ENCODE measurements around the gene GRAP.

GRAP gene

DNA sequence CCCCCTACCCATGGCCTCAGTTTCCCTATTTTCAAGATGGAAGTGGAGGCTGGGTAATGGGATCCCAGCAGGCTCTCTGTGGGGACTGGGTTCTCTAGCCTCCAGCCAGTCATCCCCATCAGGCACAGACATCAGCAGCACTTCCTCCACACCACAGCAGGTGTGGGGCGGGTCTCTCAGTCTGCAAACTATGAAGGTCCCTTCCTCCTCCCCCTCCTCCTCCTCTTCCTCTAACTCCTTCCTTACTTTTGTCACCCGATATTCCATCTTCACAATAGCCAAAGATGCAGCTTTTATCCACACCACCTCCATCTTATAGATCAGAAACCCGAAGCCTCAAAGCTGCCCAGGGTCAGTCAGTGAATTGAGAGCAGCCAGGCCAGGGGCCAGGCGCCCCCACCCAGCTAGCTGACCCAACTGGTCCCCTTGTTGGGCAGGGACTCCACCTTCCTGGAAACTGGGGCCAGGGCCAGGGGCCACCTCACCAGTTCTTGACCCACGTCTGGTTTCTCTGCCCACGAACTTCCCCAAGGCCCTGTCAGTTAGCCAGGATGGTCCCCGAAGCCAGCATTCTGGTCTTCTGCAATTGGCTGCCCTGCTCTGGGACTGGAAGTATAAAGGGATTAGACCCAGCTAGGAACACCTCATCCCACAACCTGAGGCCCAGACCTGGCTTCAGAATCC, 44.7 kb downstream of the GRAP start:
- DNase-seq = no peak

DNA sequence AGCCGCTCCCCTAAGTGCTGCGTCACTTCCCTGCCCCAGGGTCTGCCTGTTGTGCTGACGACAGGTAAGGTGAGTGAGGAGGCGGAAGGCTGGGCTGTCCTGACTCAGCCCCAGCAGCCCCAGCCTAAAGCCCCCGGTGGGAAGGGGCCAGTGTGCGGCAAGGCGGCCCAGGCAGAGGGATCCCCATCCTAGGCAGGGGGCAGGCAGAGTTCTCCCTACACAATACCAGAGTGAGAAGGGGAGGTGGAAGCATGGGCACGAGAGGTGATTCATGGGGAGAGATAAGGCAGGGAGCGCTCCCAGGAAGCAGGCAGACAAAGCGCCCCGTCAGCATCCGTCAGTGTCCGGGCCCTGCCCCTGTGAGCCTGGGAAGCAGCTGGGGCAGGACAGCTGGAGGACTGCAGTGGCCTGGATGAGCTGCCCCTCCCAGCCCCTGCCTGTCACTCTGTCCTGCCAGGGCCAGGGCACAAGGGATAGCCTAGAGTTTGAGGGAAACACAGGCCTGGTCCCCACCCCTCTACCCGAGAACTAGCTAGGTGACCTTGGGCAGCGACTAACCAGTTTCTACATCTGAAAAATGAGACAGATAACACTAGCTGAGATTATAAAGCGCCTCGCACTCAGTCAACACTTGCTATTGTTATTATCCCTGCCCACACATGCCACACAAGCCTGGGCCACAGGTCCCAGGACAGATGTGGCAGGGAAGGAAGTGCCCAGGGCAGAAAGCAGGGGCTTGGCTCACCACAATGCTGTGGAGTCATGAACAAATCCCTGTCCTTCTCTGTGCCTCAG, 46.0 kb downstream of the GRAP start:
- DNase-seq = no peak

DNA sequence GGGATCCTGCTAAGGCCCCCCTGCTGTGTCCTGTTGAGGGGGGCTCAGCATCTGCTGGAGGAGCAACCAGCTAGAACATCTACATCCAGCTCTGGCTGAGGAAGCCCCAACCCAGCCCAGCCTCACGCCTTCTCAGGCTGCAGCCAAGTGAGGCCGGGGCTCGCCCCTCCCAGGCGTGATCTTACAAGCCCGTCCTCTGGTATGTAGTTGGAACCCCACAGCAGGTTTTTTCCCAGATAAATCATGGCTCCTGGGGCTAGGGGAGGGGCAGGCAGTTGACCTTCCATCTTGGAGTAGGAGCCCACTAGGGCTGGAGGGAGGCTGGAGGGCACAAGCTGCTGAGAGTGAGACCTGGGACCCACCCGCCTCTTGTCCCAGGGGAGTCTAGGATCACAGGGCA, 46.8 kb downstream of the GRAP start:
- no peak for DNase-seq

DNA sequence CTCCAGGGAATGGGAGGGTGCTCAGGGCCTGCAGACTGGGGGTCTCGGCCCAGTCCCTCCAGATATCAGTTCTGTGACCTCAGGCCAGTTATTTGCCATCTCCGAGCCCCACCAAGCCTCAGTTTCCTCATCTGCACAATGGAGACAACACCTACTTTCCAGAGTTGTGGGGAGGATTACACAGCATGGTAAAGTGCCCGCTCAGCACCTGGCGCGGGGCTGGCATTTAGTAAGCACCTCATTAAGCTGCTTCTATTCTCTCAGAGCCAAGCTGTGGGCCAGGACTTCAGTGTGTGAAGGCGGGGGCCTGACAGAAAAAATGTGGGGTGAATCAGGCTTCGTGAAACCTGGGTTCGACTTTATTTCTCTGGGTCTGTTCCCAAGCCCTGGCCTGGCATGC, 47.4 kb downstream of the GRAP start:
- no peak for DNase-seq

- DNase-seq = no peak
Measured at GRCh38 chr17:18997650-18998196, 49.0 kb downstream of the GRAP start.

GRCh38 chr17:18996458-18996857, 50.3 kb downstream of the GRAP start:
- no peak for DNase-seq

DNA sequence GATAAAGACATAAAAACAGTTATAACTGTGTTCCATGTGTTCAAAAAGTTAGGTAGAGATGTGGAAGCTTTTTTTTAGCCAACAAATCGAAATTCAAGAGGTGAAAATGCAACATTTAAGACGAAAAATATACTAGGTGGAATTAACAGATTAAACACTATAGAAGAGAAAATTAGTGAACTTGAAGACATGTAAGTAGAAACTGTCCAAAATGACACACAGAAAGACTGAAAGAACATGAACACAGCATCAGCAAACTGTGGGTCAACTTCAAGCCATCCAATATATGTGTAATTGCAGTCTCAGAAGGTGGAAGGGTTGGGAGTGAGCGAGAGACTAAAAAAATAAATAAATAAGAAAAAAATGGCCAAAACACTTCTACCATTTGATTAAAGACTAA, 51.5 kb downstream of the GRAP start:
- no peak for DNase-seq

- no peak for DNase-seq
Measured at GRCh38 chr17:18994631-18995030, 52.1 kb downstream of the GRAP start.

GRCh38 chr17:18993905-18994526, 52.7 kb downstream of the GRAP start:
- no peak for DNase-seq

DNA sequence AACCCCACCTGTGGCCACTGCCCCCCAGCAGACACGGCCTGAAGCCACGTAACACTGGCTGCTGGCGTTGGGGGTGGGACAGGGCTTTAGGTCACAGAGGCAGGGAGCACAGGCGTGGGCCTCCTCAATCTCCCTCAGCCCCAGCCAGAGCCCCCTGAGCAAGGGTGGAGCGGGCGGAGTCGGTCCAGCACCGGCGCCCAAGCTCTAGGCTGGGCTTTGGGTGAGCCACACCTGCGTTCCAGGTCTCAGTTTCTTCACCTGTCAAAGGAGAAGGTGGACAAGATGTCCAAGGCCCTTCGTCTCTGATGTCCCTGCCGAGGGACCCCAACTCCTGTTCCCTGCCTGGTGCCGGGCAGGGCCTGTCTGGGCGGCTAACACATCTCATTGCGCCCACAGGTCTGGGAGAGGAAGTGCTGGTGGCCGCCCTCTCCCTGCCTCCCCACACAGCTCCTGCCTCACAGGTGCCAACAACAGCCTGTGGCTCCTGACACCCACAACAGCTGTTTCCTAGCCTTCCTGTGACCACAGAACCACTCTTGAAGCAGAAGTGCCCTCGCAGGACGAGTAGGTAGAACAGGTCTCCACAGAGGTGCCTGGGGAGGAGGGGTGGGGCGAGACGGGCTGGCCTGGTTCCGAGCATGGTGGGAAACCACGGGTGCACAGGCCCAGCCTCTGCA, 54.2 kb downstream of the GRAP start:
- no peak for DNase-seq

DNA sequence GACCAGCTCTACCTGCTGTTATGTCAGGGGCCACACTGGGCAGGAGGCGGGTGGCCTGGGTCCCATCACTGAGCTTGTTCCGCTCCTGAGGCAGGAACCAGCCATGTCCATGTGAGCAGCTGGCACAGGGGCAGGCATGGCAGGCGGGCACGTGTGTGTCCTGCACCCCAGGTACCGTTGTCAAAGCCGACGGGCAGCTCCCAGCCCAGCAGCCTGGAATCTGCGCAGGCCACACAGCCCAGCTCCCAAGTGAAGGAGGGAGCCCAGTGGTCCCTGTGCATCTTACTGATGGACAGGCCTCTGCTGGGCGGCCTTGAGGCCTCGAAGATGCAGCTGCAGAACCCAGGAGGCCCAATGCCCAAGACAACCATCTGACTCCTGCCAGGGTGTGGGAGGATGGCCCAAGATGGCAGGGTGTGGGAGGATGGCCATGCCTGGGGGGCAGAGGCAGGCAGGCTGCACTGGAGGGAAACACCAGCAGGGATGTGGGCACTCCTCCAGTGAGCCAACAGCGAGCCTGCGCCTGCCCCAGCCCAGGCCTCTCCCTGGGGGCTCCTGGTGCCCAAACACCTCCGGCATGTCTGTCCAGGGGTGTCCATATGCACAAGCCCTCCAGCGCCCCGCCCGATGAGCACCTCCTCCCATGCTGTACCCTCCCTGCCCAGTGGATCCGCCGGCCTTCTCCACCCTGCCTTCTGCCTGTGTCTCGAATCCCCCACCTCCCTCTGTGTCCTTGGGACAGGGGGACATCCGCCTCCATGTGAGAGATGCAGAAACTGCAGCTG, 55.0 kb downstream of the GRAP start:
- DNase-seq = no peak

- no peak for DNase-seq
Measured at GRCh38 chr17:18990331-18990730, 56.4 kb downstream of the GRAP start.

DNA sequence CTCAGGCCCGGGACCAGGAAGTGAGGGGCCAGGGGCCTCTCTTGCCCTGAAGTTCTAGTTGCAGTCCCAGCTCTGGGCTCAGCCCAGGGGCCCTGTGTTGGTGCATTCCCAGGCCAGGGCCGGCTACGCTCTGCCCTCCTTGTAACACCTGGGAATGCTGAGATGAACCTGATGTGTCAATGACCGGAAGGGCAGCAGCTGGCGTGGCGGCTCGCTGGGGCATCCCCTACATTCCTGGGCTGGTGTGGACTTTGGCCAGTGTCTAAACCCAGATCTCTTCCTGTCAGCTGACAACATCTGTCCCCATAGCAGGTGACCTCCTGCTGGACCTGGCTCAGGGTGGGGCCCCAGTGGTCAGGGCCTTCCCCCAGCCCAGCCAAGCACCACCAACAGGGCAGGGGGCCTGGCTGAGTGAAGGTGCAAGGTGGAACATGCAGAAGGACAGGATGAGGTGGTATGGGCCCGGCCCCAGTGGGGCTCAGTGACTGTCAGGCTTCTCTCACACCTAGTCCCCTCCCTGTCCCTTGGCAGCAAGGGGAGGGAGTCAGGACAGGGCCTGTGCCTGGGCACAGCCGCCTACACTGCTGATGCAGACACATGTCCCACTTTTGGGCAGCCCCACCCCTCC, 58.1 kb downstream of the GRAP start:
- no peak for DNase-seq

- no peak for DNase-seq
Measured at GRCh38 chr17:18987862-18988545, 58.8 kb downstream of the GRAP start.

DNA sequence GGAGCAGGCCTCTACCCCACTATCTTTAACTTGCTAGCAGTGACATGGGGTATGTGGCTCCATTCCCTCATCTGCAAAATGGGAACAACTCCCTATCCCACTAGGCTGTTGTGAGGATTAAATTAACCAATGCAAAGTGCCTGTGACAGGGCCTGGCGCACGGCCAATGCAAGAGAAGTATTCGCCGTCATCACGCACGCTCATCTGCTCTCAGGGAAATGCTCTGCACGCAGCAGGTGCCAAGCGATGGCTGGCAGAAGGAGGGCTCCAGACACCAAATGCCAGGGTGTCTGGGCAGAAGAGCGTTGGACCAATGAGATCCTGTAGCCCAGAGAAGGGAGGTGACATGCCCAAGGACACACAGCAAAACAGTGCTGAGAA, 59.5 kb downstream of the GRAP start:
- no peak for DNase-seq

DNA sequence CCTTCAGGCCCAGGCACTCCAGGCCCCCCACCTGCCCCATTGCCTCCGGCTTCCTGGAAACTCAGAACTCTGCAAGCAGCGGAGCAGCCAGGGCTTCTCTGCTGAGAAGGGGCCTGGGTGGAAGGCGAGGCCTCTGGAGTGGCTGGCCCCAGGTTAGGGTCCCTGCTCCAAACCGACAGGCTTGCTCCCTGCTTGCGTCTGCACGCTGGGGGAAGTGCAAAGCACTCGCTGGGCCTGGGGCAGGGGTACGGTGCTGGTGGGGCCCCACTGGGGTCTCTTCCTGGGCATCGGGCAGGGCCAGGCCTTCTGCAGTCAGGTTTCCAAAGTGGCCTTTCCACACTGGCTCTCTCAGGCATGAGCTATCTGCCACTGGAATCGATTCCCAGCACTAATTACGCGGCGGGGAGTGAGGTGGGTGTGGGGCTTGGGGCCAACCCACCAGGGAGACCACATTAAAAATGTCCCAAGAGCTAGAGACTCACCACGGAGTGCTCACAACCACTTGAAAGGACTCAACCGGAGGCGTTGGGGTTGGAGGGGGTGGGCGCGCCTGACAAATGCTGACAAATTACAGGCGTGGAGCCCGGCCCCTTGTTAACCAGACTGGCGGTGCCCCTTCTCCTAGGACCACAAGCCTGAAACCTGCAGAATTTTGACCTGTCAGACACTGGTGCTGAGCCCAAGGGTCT, 60.1 kb downstream of the GRAP start:
- no peak for DNase-seq

GRCh38 chr17:18985475-18985874, 61.3 kb downstream of the GRAP start:
- DNase-seq = no peak

- no peak for DNase-seq
Measured at GRCh38 chr17:18984273-18985114, 62.3 kb downstream of the GRAP start.

DNA sequence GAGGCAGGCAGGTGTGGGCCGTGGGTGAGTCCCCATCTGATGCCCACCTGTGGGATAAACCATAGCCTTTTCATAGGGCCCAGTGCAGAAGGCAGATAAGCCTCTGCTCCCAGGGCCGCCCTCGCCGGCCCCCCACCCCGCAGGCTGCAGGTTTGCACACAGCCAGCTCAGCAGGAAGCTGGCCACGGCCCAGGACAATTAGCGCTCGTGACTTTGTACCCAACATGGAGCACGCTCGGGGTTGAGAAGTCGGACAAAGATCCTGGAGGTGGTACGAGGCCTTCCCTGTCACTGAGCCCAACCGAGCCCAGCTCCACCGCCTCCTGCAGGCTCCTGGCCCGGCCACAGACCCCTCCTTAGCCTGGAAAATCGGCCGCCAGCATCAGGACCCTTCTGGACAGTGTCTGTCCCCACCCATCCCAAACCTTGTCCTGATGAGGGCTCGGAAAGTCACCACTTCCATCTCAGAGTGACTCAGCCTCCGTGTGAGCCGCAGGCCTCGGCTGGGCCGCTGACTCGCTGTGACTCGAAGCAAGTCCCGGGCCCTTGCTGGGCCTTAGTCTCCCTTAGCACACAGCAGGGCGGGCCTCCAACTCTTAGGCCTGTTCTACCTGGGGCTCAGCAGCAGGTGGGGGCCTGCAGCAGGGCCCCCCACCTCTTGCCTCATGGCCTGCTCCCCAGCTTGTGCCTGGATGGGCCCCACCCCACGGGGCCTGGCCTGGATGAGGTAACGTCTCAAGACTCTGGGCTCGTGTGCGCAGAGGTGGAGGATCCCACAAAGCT, 64.9 kb downstream of the GRAP start:
- no peak for DNase-seq
